Ascending aorta (tissue), 2 donors: ENCODE measurements around the gene AK4. TPM values are rescaled to one million over a fixed set of nuclear protein-coding genes. Genes with fewer than 3 reads are reported as not detected.
"Not testable (repeated sequence)": the region's sequence is repeated elsewhere in the genome, so short reads cannot be mapped to it uniquely, and the experiment has no call there.

Experiments used
- DNase-seq, 2 donors: peaks; one replicate each; pipeline ENCODE4 v3.0.0-alpha.2; 2019; ENCODE audit warnings: low spot score in 2 of 2
- H3K27ac ChIP-seq, 2 donors: fragments of 200-600 bp; sonication (generic); one replicate each; pipeline ENCODE4 v1.5.1; 2016 to 2017; ENCODE audit warnings: mild to moderate bottlenecking in 1 of 2
- H3K27me3 ChIP-seq: fragments of 200-600 bp; sonication (generic); one replicate; pipeline ENCODE4 v1.5.1; 2017
- H3K36me3 ChIP-seq, 2 donors: fragments of 200-600 bp; sonication (generic); one replicate each; pipeline ENCODE4 v1.5.1; 2016
- H3K4me1 ChIP-seq, 2 donors: fragments of 200-600 bp; sonication (generic); one replicate each; pipeline ENCODE4 v1.5.1; 2016 to 2017; ENCODE audit warnings: mild to moderate bottlenecking in 1 of 2
- H3K4me3 ChIP-seq, 2 donors: fragments of 200-600 bp; sonication (generic); one replicate each; pipeline ENCODE4 v1.5.1; 2016 to 2017; ENCODE audit warnings: mild to moderate bottlenecking in 1 of 2
- H3K9me3 ChIP-seq, 2 donors: fragments of 200-600 bp; sonication (generic); one replicate each; pipeline ENCODE4 v1.5.1; 2016
- CTCF ChIP-seq, 3 experiments: fragments of 200-600 bp in 2 of 3; fragments of 450-650 bp in 1 of 3; sonication (generic) in 2 of 3; IDR thresholded peaks; one replicate each; pipeline ENCODE4 v1.5.1; 2016 to 2019; ENCODE audit warnings: antibody characterized with exemption in 3 of 3, mild to moderate bottlenecking in 1 of 3, moderate library complexity in 1 of 3
- intact Hi-C: fragments of 100-400 bp; cut with DNase I; formaldehyde crosslinking; loops from one replicate; pipeline ENCODE4 v1.15.1; 2023
- total RNA-seq: library from RNA; depleted of rRNA; stranded (reverse); fragments of >200 nt; gene quantifications from one replicate; pipeline ENCODE4 v1.1.0, GENCODE V29; 2016

AK4 gene
- total RNA-seq: 29.5 TPM

- H3K4me3 ChIP-seq: peak within 1 kb of the TSS; percentile 81 to 89
- DNase-seq, H3K27me3 ChIP-seq, H3K4me1 ChIP-seq, H3K9me3 ChIP-seq, H3K36me3 ChIP-seq: not testable (repeated sequence)
- peak within 1 kb of the TSS; percentile 92 to 93 for H3K27ac ChIP-seq
- intact Hi-C loops: loop anchor here (2.0 kb wide), 3 partner anchors 27 to 79 kb away; no protein-coding TSS in a partner anchor
Measured at GRCh38 chr1:65148178-65148547, at the start of gene AK4. Gene AK4, plus strand, starts transcription at chr1:65148203. Its CDS starts 205 bp downstream, at chr1:65148408.

- Histone ChIP-seq H3K36me3 (no peaks in the 10 kb centered on the region), H3K4me3 (no peak overlapping the region), H3K9me3 (peaks cover 11 to 15% of the 10 kb centered on the region in 2 donors), H3K27ac (no peak overlapping the region), H3K27me3 (no peaks in the 10 kb centered on the region), H3K4me1 (no peaks in the 10 kb centered on the region)
- TF ChIP-seq CTCF (IDR thresholded peaks at IDR 0.05): no peak
- intact Hi-C loops: no loop called here
- DNase-seq: no peak
Measured at GRCh38 chr1:65103807-65104206, 44.2 kb upstream of the AK4 start.

- no peak overlapping the region for H3K27ac ChIP-seq
- no peaks in the 10 kb centered on the region for H3K4me1 ChIP-seq
- no peaks in the 10 kb centered on the region for H3K27me3 ChIP-seq
- TF ChIP-seq CTCF (IDR thresholded peaks at IDR 0.05): no peak
- no peak overlapping the region for H3K4me3 ChIP-seq
- no peaks in the 10 kb centered on the region for H3K36me3 ChIP-seq
- intact Hi-C loops: no loop called here
- DNase-seq: no peak
- peaks cover 0 to 12% of the 10 kb centered on the region in 2 donors for H3K9me3 ChIP-seq
Measured at GRCh38 chr1:65104854-65105534, 43.0 kb upstream of the AK4 start.

- Histone ChIP-seq H3K9me3 (peaks cover 0 to 6% of the 10 kb centered on the region in 2 donors), H3K4me3 (no peak overlapping the region), H3K36me3 (no peaks in the 10 kb centered on the region), H3K27ac (no peak overlapping the region), H3K27me3 (no peaks in the 10 kb centered on the region), H3K4me1 (no peaks in the 10 kb centered on the region)
- DNase-seq: no peak
- intact Hi-C loops: no loop called here
- TF ChIP-seq CTCF (IDR thresholded peaks at IDR 0.05): no peak
Measured at GRCh38 chr1:65105596-65105995, 42.4 kb upstream of the AK4 start.

GRCh38 chr1:65108025-65108642 is 39.9 kb upstream of the AK4 start:
- Histone ChIP-seq H3K4me3 (no peak overlapping the region), H3K36me3 (no peaks in the 10 kb centered on the region), H3K9me3 (no peaks in the 10 kb centered on the region), H3K4me1 (no peaks in the 10 kb centered on the region), H3K27ac (no peak overlapping the region), H3K27me3 (no peaks in the 10 kb centered on the region)
- no peak for TF ChIP-seq CTCF (IDR thresholded peaks at IDR 0.05)
- intact Hi-C loops: no loop called here
- DNase-seq: no peak

- H3K4me3 ChIP-seq: no peak overlapping the region
- peaks cover 0 to 1% of the 10 kb centered on the region in 2 donors for H3K4me1 ChIP-seq
Measured at GRCh38 chr1:65109487-65109886, 38.5 kb upstream of the AK4 start.

More at GRCh38 chr1:65109487-65109886, 38.5 kb upstream of the AK4 start:
- intact Hi-C loops: no loop called here
- no peaks in the 10 kb centered on the region for H3K9me3 ChIP-seq
- H3K36me3 ChIP-seq: no peaks in the 10 kb centered on the region
- DNase-seq: no peak
- no peak overlapping the region for H3K27ac ChIP-seq
- TF ChIP-seq CTCF (IDR thresholded peaks at IDR 0.05): no peak
- H3K27me3 ChIP-seq: no peaks in the 10 kb centered on the region
